WI38 (cell line): ENCODE results near the gene DHX35.

ENCODE experiments used
- H3K4me3 ChIP-seq: 2 replicates; pipeline ENCODE4 v1.5.1; 2011; ENCODE audit warnings: low read depth, mild to moderate bottlenecking, control low read depth, low read length
- TF ChIP-seq, protein P1 (sequence below): IDR thresholded peaks from 2 replicates; pipeline ENCODE4 v1.5.1; 2012; ENCODE audit warnings: low read depth, mild to moderate bottlenecking, control low read depth, low read length

DHX35 gene

DNA sequence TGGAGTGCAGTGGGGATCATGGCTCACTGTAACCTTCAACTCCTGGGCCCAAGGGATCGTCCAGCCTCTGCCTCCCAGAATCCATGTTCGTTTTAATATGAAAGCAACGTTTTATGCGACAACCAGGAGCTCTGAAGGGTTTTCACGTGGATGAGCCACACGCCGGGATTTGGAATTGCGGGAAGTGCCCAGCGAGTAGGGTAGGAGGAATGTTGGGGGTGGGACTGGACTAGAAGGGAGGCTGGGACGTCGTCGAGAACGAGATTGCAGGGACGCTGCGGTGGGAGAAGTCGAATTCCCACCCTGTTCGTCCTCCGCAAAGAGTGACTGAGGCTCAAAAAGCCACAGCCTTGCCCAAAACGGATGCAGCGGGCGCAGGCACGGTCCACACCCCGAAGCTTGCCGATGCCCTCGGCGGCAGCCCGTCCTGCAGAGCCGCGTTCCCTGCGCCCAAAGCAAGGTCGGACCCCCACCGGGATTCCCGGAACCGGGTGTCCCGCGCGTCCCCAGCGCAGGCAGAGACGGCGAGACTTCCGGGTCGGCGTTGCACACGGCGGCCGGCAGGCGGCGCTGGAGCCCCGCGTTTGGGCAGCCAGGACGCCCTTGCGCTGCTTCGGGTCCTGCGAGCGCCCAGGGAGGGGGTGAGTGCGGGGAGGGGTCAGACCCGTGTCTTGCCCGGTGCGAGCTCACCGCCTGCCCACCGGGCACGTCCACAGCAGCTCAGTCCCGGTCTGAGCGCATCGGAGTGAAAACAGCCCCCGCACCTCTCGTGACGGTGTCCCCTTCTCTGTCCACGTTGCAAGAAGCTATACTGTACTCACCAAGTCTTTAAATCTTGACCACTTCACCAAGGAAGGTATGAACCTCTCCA is 87.8 kb downstream of the DHX35 start:
- TF ChIP-seq, protein P1, sequence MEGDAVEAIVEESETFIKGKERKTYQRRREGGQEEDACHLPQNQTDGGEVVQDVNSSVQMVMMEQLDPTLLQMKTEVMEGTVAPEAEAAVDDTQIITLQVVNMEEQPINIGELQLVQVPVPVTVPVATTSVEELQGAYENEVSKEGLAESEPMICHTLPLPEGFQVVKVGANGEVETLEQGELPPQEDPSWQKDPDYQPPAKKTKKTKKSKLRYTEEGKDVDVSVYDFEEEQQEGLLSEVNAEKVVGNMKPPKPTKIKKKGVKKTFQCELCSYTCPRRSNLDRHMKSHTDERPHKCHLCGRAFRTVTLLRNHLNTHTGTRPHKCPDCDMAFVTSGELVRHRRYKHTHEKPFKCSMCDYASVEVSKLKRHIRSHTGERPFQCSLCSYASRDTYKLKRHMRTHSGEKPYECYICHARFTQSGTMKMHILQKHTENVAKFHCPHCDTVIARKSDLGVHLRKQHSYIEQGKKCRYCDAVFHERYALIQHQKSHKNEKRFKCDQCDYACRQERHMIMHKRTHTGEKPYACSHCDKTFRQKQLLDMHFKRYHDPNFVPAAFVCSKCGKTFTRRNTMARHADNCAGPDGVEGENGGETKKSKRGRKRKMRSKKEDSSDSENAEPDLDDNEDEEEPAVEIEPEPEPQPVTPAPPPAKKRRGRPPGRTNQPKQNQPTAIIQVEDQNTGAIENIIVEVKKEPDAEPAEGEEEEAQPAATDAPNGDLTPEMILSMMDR = peak; percentile 96
- peak overlapping the region; percentile 65 for H3K4me3 ChIP-seq

GRCh38 chr20:39050555-39050902 is 88.4 kb downstream of the DHX35 start:
- TF ChIP-seq, protein P1 = no peak

GRCh38 chr20:39052676-39053075 is 90.5 kb downstream of the DHX35 start:
- H3K4me3 ChIP-seq = no peak overlapping the region
- TF ChIP-seq, protein P1 = no peak

More at GRCh38 chr20:39050555-39050902, 88.4 kb downstream of the DHX35 start:
- peak overlapping the region; percentile 65 for H3K4me3 ChIP-seq

- TF ChIP-seq, protein P1 = no peak
- H3K4me3 ChIP-seq = no peak overlapping the region
These were observed 95.0 kb downstream of the DHX35 start for GRCh38 chr20:39057143-39057542.

GRCh38 chr20:39057911-39058310 is 95.8 kb downstream of the DHX35 start:
- TF ChIP-seq, protein P1 = no peak
- no peak overlapping the region for H3K4me3 ChIP-seq

- TF ChIP-seq, protein P1 = no peak
- H3K4me3 ChIP-seq = no peak overlapping the region
These were observed 96.9 kb downstream of the DHX35 start for GRCh38 chr20:39059036-39059435.

DNA sequence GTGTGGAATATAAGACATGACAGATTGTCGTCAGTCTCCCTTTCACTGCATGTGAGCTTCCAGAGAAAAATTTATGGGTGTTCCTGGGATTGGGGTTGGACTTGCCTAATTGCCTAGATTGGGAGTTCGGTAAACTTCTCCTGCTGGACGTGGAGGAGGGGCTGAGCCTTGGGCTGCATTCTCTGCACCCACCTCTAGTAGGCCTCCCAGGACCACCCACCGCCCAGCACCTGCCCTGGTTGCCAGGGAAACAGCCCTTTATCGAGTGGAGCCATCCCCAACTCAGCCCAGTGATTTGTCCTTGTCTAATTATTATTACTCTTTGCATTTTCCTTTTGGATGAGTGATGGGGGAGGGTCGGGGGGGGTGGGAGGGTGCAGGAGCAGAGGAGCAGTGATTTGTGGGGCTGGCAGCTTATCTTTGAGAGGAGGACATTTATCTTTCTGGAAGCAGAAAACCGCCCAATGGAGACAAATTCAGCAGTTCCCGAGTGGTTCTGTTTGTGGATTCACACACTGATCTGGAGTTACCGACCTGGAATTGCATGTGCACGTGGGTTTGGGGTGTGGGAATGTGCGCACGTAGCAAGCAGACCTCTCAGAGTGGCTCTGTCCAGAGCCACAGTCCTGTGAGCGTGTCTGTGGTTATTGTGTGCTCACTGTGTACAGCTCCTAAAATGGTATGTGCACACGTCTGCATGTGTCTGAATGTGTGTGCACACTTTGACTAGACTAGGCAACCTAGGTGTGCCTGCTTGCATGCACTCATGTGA is 104.5 kb downstream of the DHX35 start:
- H3K4me3 ChIP-seq = no peak overlapping the region
- TF ChIP-seq, protein P1 = no peak
